HG03097 (cell line): ENCODE results near the gene SNX11.
A peak's percentile ranks its signal among the peaks of the same experiment; 100 is the strongest.

Experiments used
- ATAC-seq: cut with Tn5 transposase; IDR thresholded peaks from one replicate; pipeline ENCODE4 v1.9.1; 2021; ENCODE audit not compliant: unreplicated experiment, low FRiP score

SNX11 gene

GRCh38 chr17:48095611-48096010 is 12.0 kb upstream of the SNX11 start:
- no peak for ATAC-seq

DNA sequence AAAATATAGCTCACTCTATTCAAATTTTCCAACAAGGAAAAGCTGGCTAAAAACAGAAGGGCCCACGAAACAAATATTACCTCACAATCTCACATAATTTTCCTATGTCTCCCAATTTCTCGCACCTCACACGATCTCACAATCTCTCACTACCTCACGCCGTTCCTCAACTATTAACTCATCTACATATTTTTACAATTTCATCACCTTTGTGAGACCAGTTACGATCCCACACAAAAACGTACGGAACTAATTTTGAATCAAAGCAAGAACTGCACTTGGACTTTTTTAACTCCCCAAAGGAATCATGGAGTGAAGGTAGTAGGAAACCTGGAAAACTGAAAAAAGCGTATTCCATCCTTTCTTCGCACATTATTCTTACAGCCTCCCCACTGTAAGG is 7.4 kb upstream of the SNX11 start:
- no peak for ATAC-seq

DNA sequence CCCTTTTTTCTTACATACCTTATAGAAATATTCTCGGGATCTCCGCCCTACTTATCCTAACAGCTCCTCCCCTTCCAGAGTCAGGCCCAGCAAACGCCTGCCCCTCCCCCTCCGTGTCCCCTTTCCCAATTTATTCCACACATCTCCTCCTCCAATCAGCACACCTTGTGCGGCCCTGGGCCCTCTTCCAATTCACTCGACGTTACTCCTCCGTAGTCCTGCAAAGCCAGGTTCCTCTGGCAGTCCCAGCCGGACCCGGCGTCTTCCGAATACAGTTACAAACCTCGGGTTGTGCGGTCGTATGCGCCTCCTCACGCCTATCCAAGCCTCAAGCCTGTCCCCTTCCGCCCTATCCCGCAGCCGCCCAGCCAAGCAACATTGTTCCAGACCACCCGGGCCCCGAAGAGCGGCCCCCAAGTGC is 7.0 kb upstream of the SNX11 start:
- ATAC-seq, result no peak

- peak; percentile 88 for ATAC-seq
These were observed 6.4 kb upstream of the SNX11 start, which contains the start of gene CBX1 for GRCh38 chr17:48101012-48101720. TSS of gene CBX1 (minus strand) at chr17:48101478. CDS start at chr17:48077004, 24,474 bp downstream.

DNA sequence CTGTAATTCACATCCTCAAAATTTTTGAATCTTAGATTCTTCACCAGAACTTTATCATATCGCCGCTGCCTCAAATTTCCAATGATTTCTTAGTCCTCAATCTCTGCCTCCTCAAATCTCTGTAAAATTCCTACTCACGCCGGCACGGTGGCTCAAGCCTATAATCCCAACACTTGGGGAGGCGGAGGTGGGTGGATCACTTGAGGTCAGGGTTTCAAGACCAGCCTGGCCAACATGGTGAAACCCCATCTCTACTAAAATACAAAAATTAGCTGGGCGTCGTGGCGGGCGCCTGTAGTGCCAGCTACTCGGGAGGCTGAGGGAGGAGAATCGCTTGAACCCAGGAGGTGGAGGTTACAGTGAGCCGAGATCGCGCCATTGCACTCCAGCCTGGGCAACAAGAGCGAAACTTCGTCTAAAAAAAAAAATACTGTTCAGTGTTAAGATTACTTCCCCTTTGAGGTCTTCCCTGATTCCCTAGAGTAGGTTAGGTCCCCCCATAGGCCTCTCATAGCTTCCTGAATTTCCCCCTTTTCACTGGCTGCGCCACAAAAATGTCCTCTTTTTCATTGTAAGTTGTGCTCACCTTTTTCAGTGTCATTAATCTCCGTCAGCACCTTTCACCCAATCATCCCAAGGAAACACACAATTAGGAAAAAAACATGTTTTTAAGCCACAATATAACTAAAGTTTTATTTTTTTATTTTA is 5.4 kb upstream of the SNX11 start:
- no peak for ATAC-seq

DNA sequence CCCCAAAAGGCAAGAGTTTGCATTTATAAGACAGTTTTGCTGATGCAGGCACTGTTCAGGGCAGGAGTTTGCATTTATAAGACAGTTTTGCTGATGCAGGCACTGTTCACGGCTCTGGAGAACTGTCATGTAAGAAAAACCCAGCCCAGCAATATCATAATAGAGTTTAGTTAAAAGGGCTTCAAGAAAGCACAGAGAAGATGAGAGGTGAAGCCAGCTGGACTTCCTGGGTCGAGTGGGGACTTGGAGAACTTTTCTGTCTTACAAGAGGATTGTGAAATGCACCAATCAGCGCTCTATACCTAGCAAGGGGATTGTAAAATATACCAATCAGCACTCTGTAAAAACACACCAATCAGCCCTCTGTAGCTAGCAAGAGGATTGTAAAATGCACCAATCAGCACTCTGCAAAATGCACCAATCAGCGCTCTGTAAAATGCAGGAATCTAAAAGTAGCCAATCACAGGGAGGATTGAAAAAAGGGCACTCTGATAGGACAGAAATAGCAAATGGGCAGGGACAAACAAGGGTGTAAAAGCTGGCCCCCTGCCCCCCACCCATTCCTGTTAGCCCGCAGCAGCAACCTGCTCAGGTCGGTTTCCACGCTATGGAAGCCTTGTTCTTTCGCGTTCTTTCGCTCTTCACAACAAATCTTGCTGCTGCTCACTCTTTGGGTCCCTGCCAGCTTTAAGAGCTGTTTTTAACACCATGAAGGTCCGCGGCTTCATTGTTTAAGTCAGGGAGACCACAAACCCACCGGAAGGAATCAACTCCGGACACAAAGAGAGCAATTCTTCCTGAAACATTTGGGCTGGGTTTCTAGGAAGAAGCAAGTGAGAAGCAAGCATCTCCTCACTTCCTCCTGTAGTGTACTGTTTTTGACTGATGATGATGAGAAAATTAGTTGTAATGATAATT is 4.5 kb upstream of the SNX11 start:
- ATAC-seq, result no peak

GRCh38 chr17:48104440-48104839 is 3.1 kb upstream of the SNX11 start:
- ATAC-seq, result no peak

DNA sequence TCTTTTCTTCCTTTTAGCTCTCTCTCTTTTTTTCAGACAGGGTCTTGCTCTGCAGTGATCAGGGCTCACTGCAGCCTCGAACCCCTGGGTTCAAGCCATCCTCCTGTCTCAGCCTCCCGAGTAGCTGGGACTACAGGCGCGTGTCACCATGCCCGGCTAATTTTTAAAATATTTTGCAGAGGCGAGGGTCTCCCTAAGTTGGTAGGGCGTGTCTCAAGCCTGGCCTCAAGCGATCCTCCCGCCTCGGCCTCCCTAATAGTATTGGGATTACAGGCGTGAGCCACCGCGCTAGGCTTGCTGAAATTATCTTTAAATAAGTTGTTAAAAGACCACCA is 797 bp upstream of the SNX11 start:
- no peak for ATAC-seq

DNA sequence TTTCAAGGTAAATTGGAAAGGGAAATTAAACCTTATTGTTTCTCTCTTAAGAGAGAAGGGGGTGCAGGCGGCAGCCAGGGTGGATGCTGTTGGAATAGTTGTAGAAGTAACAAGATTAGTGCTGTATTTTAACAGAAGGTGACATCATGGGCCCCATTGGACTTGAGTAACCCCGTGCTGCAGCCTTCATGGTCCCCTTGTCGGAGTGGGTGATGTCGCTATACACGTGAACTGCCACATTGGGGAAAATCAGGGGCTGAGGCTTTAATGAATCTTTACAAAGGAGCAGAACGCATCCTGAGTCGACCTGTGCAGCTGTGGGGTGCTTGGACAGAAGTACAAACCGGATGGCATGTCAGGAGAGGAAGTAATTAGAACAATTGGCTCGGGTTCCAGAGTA is 3.2 kb downstream of the SNX11 start:
- ATAC-seq, result no peak

DNA sequence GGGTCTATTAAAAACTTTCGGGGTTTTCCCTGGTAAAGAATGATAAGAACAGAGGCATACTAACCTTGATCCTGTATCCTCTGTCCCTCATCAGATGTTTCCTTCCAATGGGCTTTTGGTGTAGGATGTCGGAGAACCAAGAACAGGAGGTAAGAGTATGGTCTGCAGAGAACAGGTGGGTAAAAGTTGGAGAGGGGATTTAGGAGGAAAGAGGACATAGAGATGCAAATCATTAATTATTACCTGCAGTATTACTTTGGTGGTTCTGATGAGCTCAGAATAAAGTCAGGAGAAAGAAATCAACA is 4.3 kb downstream of the SNX11 start:
- ATAC-seq, result no peak

DNA sequence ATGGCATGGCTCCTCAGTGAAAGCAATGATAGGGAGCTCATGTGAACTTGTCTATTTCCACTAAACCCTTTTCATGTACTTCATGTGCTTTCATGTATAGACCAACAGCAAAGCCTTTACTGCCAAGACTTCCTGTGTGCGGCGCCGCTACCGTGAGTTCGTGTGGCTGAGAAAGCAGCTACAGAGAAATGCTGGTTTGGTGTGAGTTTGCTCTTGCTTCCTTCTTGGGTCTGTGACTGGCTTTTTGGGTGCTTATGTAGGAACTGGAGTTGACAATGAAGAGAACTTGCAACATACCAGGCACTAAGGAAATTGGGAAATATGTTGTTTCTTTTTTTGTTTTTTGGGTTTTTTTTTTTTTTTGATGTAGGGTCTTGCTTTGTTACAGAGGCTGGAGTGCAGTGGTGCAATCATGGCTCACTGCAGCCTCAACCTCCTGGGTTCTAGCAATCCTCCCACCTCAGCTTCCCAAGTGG is 5.7 kb downstream of the SNX11 start:
- ATAC-seq, result no peak

GRCh38 chr17:48121923-48122664 is 14.5 kb downstream of the SNX11 start:
- no peak for ATAC-seq

GRCh38 chr17:48122665-48123045 is 15.1 kb downstream of the SNX11 start:
- ATAC-seq, result no peak

GRCh38 chr17:48123111-48123510 is 15.5 kb downstream of the SNX11 start:
- no peak for ATAC-seq

- ATAC-seq, result no peak
These were observed 16.3 kb downstream of the SNX11 start for GRCh38 chr17:48123776-48124388.

GRCh38 chr17:48125829-48126531 is 18.4 kb downstream of the SNX11 start:
- ATAC-seq, result no peak

- no peak for ATAC-seq
These were observed 18.9 kb downstream of the SNX11 start for GRCh38 chr17:48126532-48126850.

GRCh38 chr17:48127371-48128051 is 19.9 kb downstream of the SNX11 start:
- no peak for ATAC-seq

DNA sequence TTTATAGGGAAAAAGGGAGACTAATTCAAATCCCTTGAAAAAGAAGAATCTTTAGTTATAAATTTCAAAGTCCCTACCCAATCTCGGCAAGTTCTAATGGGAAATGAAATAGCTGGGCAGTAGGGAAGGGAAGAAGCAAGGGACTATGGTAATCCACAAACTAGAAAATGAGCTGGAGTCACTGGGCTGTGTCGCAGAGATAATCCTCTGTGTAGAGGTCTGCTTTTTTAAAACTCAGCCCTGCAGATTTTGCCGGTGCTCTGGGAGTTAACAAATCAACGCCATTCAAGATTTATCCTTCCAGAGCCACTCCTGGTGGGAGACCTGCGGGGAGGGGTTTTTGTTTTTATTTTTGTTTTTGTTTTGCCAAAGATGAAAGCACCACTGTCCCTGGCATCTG is 20.8 kb downstream of the SNX11 start:
- no peak for ATAC-seq
